ENCODE results near the gene AGXT.

AGXT gene

DNA sequence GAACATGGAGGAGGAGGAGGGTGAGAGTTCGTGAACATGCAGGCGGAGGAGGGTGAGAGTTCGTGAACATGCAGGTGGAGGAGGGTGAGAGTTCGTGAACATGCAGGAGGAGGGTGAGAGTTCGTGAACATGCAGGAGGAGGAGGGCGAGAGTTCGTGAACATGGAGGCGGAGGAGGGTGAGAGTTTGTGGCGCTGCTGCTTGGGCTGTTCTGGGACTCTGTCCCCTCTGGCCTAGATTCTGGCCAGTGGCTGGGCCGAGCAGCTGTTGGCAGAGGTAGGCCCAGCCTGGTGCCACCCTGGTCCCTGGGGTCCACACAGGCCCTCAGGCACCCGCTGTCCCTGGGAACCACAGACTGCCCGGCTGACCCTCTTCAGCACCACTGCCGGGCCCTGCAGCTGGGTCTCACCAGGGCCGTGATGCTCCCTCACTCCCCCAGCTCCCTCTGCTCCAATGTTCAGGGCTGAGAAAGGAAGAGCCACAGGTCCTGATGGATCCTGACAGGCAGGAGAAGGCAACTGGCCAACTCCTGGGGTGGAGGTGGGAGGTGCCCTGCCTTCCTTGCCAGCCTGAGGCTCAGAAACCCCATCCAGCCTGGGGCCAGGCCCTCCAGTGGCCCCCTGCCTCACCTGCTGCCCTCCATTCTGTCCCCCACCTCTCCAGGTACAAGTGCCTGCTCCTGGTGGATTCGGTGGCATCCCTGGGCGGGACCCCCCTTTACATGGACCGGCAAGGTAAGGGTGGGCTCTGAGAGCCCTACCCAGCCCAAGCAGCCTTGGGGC is 3.9 kb downstream of the AGXT start:
- DNase-seq (ENCODE audit: low read depth): no peak
- TF ChIP-seq, protein P1, sequence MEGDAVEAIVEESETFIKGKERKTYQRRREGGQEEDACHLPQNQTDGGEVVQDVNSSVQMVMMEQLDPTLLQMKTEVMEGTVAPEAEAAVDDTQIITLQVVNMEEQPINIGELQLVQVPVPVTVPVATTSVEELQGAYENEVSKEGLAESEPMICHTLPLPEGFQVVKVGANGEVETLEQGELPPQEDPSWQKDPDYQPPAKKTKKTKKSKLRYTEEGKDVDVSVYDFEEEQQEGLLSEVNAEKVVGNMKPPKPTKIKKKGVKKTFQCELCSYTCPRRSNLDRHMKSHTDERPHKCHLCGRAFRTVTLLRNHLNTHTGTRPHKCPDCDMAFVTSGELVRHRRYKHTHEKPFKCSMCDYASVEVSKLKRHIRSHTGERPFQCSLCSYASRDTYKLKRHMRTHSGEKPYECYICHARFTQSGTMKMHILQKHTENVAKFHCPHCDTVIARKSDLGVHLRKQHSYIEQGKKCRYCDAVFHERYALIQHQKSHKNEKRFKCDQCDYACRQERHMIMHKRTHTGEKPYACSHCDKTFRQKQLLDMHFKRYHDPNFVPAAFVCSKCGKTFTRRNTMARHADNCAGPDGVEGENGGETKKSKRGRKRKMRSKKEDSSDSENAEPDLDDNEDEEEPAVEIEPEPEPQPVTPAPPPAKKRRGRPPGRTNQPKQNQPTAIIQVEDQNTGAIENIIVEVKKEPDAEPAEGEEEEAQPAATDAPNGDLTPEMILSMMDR (conservative IDR thresholded peaks at IDR 0.05; ENCODE audit: low read length): no peak
- H3K4me3 ChIP-seq (ENCODE audit: low read length): no peak overlapping the region

DNA sequence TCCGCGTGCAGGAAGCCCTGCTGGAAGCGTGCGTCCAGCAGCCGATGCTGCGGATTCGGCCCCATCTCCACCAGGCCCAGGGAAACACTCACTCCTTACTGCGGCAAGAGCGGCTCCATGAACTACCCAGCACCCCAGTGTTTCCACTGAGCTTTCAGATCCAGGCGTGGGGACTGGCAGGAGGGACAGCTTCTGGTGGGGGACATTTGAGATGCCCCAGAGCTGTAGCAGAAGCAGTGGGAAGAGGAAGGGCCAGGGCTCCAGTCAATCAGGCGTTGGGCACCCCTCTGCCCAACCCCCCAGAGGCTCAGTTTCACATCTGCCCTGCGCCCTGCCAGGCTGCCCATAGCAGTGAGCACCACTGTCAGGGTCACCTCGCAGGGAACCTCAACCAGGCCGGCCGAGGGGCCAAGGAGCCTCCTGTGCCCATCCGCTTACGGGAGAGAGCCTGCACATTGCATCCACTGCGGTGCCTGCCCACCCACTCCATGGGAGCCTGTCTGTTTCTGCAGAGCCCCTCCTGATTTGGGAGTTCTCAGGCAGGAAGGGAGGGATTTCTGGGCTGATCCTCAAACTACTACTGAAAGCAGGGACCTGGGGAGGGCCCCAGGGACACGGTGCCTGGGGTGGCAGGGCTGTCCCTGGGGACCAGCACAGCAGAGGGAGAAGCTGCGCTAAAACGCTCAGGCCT is 4.6 kb downstream of the AGXT start:
- DNase-seq (ENCODE audit: low read depth): no peak
- TF ChIP-seq, protein P1 (conservative IDR thresholded peaks at IDR 0.05; ENCODE audit: low read length): no peak
- no peak overlapping the region for H3K4me3 ChIP-seq (ENCODE audit: low read length)

DNA sequence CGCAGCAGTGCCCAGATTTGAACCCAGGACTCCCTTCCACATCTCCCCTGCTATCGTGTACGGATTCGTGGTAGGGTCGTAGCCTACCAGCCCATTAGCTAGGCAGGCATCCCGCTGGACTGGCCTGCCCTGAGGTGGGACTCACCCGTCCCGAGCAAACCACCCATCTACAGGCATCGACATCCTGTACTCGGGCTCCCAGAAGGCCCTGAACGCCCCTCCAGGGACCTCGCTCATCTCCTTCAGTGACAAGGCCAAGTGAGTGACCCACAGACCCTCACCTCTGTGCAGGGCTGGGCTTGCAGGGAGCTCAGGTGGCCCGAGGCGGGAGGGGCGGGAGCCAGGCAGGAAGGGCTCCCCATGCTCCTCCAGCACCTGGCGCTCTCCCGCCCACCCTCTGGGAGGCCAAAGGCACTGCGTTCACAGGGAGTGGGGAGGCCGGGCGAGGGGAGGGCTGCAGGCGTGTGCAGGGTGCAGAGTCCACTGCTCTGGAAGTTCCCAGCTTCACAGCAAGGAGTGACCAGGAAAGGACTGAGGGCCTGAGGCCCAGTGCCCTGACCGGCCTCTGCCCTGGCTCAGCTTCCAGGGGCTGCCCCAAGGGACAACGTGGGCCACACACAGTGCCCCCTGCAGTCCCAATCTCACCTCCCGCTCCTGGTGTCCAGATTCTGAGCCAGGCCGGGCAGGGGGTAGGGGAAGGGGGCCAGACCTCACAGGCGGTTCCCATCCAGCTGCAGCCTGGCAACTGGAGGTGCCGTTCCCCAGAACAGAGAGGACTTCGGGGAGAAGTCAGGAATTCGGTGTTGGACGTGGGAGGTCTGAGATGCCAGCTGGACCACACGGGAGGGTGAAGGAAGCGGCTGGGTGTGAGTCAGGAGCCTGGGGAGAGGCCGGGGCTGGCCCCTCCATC is 5.4 kb downstream of the AGXT start:
- DNase-seq (ENCODE audit: low read depth): no peak
- H3K4me3 ChIP-seq (ENCODE audit: low read length): no peak overlapping the region
- TF ChIP-seq, protein P1 (conservative IDR thresholded peaks at IDR 0.05; ENCODE audit: low read length): no peak

DNA sequence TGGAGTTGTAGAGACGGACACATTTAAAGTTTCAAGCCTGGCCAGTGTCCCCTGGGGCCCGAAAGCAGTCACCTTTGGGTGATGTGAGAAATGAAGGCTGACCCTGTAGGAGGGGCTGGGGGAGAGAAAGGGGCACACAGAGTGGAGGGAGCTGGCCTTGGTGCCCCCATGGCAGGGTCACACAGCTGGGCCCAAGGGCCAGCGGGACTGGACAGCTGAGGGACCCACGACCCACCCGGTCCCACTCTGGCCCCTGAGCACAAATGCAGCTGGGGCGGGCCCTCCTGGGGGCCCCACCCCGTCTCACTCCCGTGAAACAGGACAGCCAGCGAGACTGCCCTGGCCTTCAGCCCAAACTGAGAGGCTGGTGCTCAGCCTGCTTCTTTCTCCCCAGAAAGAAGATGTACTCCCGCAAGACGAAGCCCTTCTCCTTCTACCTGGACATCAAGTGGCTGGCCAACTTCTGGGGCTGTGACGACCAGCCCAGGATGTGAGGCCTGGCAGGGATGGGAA is 6.1 kb downstream of the AGXT start:
- no peak for DNase-seq (ENCODE audit: low read depth)
- TF ChIP-seq, protein P1 (conservative IDR thresholded peaks at IDR 0.05; ENCODE audit: low read length): no peak
- no peak overlapping the region for H3K4me3 ChIP-seq (ENCODE audit: low read length)

DNA sequence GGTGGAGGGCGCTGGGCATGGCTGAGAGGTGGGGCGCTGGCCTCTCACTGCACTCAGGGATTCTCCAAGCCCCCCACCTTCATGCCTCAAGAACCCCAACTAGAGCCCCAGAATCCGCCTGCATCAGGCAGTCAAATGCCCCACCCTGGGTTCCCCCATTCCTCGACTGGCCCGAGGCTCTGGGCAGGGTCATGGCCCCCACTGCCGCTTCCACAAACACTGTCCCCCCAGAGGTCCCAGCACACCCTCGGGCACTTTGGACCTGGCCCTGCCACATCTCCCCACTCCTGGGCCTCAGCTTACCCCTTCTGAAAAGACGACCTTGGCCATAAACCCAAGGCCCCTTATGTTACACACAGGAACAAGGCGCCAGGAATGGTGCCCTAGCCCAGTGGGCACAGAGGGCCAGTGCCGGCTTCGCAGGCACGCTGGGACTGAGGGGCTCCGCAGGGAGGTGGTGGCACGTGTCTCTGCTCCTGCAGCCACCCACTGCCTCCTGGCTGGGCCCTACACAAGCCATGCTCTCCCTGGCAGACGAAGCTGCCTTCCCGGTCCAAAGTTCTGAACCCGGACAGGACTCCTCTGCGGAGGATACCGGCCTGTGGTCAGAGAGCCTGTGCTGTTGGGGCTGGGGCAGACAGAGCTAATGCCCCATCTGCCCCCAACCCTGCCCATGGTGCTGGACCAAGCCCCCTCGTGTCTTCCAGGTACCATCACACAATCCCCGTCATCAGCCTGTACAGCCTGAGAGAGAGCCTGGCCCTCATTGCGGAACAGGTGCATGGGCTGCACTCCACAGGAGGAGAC is 6.8 kb downstream of the AGXT start:
- H3K4me3 ChIP-seq (ENCODE audit: low read length): no peak overlapping the region
- DNase-seq (ENCODE audit: low read depth): no peak
- TF ChIP-seq, protein P1 (conservative IDR thresholded peaks at IDR 0.05; ENCODE audit: low read length): no peak

DNA sequence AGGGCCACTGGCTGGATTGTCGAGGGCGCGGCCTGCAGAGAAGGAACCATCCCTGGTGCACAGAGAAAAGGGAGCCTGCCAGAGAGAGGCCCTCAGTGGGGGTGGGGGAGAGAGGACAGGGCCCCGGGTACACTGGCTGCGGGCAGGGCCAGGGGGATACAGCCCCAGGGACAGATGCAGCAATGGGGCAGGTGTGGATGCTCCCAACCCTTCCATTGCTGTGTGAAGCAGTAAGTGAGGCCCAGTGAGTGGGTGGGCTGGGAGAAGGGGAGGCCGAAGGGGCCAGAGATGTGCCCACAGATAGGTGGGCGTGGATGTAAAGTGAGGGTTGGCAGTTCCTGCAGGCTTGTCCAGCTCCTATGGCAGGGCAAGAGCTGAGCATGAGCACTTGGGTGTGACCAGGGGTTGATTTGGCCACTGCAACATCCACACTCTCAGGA is 7.4 kb downstream of the AGXT start:
- H3K4me3 ChIP-seq (ENCODE audit: low read length): no peak overlapping the region
- no peak for DNase-seq (ENCODE audit: low read depth)
- TF ChIP-seq, protein P1 (conservative IDR thresholded peaks at IDR 0.05; ENCODE audit: low read length): no peak
